Left lobe of liver (tissue), 2 donors: Measurements from ENCODE around the gene NHLRC4. TPM values are rescaled to one million over a fixed set of nuclear protein-coding genes. Genes with fewer than 3 reads are reported as not detected.
A peak's percentile ranks its signal among the peaks of the same experiment; 100 is the strongest.

Source experiments
- ATAC-seq: fragments of 200-7000 bp; cut with Tn5 transposase; one replicate; pipeline ENCODE4 v1.9.1; 2020; ENCODE audit warnings: mild to moderate bottlenecking, moderate library complexity
- DNase-seq: peaks from one replicate; pipeline ENCODE4 v3.0.0-alpha.2; 2020; ENCODE audit warnings: low spot score
- total RNA-seq: library from RNA; stranded (reverse); gene quantifications from one replicate; pipeline ENCODE4 v1.2.1, GENCODE V29; 2021
- donor health status: DM: no; HTN: no; CAD: no; lungs with moderate emphysema.
- donor health status: DM: no; HTN: yes; CAD: no.

Gene NHLRC4
- total RNA-seq: 0.28 TPM

- no peak for ATAC-seq
- DNase-seq: no peak
These were observed at the start of gene NHLRC4 for GRCh38 chr16:566475-567372. Gene NHLRC4 (plus strand): TSS chr16:567005. CDS start chr16:568048, 1,043 bp downstream.

- no peak for DNase-seq
- ATAC-seq: peak; percentile 3
These were observed 47.9 kb upstream of the NHLRC4 start for GRCh38 chr16:518858-519257.

- ATAC-seq (no peak), DNase-seq (no peak)
These were observed 47.4 kb upstream of the NHLRC4 start for GRCh38 chr16:519425-519824.

GRCh38 chr16:519841-520687 lies 46.7 kb upstream of the NHLRC4 start:
- ATAC-seq: no peak
- no peak for DNase-seq

GRCh38 chr16:520847-521246 lies 46.0 kb upstream of the NHLRC4 start:
- no peak for DNase-seq
- ATAC-seq: no peak

- ATAC-seq (no peak), DNase-seq (no peak)
These were observed 45.2 kb upstream of the NHLRC4 start for GRCh38 chr16:521381-522210.

GRCh38 chr16:522320-523096 lies 44.3 kb upstream of the NHLRC4 start:
- ATAC-seq (no peak), DNase-seq (no peak)

GRCh38 chr16:523097-523741 lies 43.6 kb upstream of the NHLRC4 start:
- no peak for DNase-seq
- ATAC-seq: no peak

GRCh38 chr16:524274-525040 lies 42.3 kb upstream of the NHLRC4 start:
- DNase-seq (no peak), ATAC-seq (no peak)

- DNase-seq (no peak), ATAC-seq (no peak)
These were observed 41.7 kb upstream of the NHLRC4 start for GRCh38 chr16:525123-525519.

GRCh38 chr16:525520-526180 lies 41.2 kb upstream of the NHLRC4 start:
- DNase-seq (no peak), ATAC-seq (no peak)

GRCh38 chr16:526181-527014 lies 40.4 kb upstream of the NHLRC4 start:
- DNase-seq: no peak

GRCh38 chr16:527015-527903 lies 39.5 kb upstream of the NHLRC4 start, which contains the start of gene CAPN15:
Gene CAPN15 (plus strand): TSS chr16:527712. CDS start chr16:546839, 19,127 bp downstream.
- ATAC-seq (peak; percentile 83), DNase-seq (peak; percentile 90)

More at GRCh38 chr16:526181-527014, 40.4 kb upstream of the NHLRC4 start:
- ATAC-seq: peak; percentile 7

- DNase-seq (no peak), ATAC-seq (peak; percentile 1)
These were observed 38.4 kb upstream of the NHLRC4 start for GRCh38 chr16:528111-529011.

- no peak for DNase-seq
- no peak for ATAC-seq
These were observed 37.7 kb upstream of the NHLRC4 start for GRCh38 chr16:529012-529575.
